Measurements from ENCODE around the gene EVA1A.
"Not testable (repeated sequence)": the region's sequence is repeated elsewhere in the genome, so short reads cannot be mapped to it uniquely, and the experiment has no call there.

The EVA1A gene

GRCh38 chr2:75483878-75484277, 76.9 kb downstream of the EVA1A start:
- no peak for DNase-seq (ENCODE audit: low spot score)

GRCh38 chr2:75482398-75482797, 78.3 kb downstream of the EVA1A start:
- DNase-seq (ENCODE audit: low spot score): no peak

- no peak for DNase-seq (ENCODE audit: low spot score)
Measured at GRCh38 chr2:75480971-75481836, 79.5 kb downstream of the EVA1A start.

GRCh38 chr2:75477696-75478095, 83.0 kb downstream of the EVA1A start:
- not testable (repeated sequence) for DNase-seq (ENCODE audit: low spot score)

- DNase-seq (ENCODE audit: low spot score): no peak
Measured at GRCh38 chr2:75476761-75477160, 84.0 kb downstream of the EVA1A start.

GRCh38 chr2:75475976-75476375, 84.8 kb downstream of the EVA1A start:
- no peak for DNase-seq (ENCODE audit: low spot score)

- no peak for DNase-seq (ENCODE audit: low spot score)
Measured at GRCh38 chr2:75475049-75475448, 85.7 kb downstream of the EVA1A start.

GRCh38 chr2:75474115-75474514, 86.6 kb downstream of the EVA1A start:
- DNase-seq (ENCODE audit: low spot score): no peak

GRCh38 chr2:75466708-75467311, 93.9 kb downstream of the EVA1A start:
- no peak for DNase-seq (ENCODE audit: low spot score)

- DNase-seq (ENCODE audit: low spot score): no peak
Measured at GRCh38 chr2:75465317-75465984, 95.3 kb downstream of the EVA1A start.

- DNase-seq (ENCODE audit: low spot score): no peak
Measured at GRCh38 chr2:75464348-75464946, 96.3 kb downstream of the EVA1A start.

- no peak for DNase-seq (ENCODE audit: low spot score)
Measured at GRCh38 chr2:75462721-75463120, 98.0 kb downstream of the EVA1A start.

GRCh38 chr2:75462206-75462605, 98.5 kb downstream of the EVA1A start:
- DNase-seq (ENCODE audit: low spot score): no peak

- DNase-seq (ENCODE audit: low spot score): no peak
Measured at GRCh38 chr2:75460630-75461029, 100.1 kb downstream of the EVA1A start.

- DNase-seq (ENCODE audit: low spot score): no peak
Measured at GRCh38 chr2:75459565-75460310, 101.0 kb downstream of the EVA1A start.

GRCh38 chr2:75458201-75458600, 102.5 kb downstream of the EVA1A start:
- DNase-seq (ENCODE audit: low spot score): no peak

GRCh38 chr2:75456825-75457224, 103.9 kb downstream of the EVA1A start:
- DNase-seq (ENCODE audit: low spot score): no peak

- DNase-seq (ENCODE audit: low spot score): no peak
Measured at GRCh38 chr2:75456111-75456510, 104.6 kb downstream of the EVA1A start.

- DNase-seq (ENCODE audit: low spot score): no peak
Measured at GRCh38 chr2:75454241-75454620, 106.5 kb downstream of the EVA1A start.

- DNase-seq (ENCODE audit: low spot score): no peak
Measured at GRCh38 chr2:75453384-75454240, 107.1 kb downstream of the EVA1A start.

GRCh38 chr2:75450068-75450467, 110.7 kb downstream of the EVA1A start:
- DNase-seq (ENCODE audit: low spot score): no peak
